ENCODE results near the gene EIF1AD. TPM values are rescaled to one million over a fixed set of nuclear protein-coding genes. Genes with fewer than 3 reads are reported as not detected.

The EIF1AD gene
- 37.6 to 53.5 TPM (median 39.8 TPM) in 5 replicates for total RNA-seq (2022; extraction: Qiagen RNA extraction; ENCODE audit: low read depth)

GRCh38 chr11:66001942-66002647 lies at the start of gene EIF1AD, which contains the start of gene BANF1:
TSS of gene EIF1AD (minus strand) at chr11:66002157. CDS start at chr11:66000389, 1,768 bp downstream.
TSS of gene BANF1 (plus strand) at chr11:66002503. CDS start at chr11:66003251, 748 bp downstream.

GRCh38 chr11:66048547-66049323 lies 46.8 kb upstream of the EIF1AD start, which contains the start of gene GAL3ST3:
TSS of gene GAL3ST3 (minus strand) at chr11:66049161. CDS start at chr11:66045415, 3,746 bp downstream.

DNA sequence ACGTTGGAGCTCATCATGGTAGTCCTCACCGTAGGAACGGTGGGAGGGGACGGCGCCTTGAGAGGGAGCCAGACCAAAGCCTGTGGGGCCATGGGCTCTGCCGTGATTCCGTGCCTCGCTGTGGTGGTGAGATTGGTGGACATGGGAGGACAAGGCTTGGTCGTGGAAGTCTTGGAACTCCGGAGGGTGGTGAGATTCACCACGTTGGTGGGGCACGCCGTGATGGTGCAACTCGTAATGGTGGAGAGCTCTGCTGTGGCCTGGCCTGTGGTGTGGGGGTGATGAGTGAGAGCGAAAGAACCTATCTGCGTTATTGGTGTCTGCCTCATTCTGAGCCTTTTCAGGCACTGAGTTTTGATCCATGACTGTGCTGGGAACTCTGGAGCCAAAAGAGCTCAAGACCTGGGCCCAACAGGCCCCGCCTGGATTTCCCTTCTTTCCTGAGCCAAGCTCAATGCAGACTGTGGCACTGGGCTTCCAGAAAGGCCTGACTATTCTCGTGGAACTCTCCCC lies 24.1 kb upstream of the EIF1AD start, which contains the start of gene CATSPER1:
CATSPER1 (minus strand) TSS at position 463 of the 513 bp plus-strand sequence; CDS start at position 363, 100 bp downstream.

GRCh38 chr11:66011785-66012303 lies 9.9 kb upstream of the EIF1AD start, which contains the start of gene CST6:
TSS of gene CST6 (plus strand) at chr11:66012008. CDS start at chr11:66012045, 37 bp downstream.

GRCh38 chr11:65961267-65962140 lies 40.5 kb downstream of the EIF1AD start, which contains the start of gene SART1:
TSS of gene SART1 (plus strand) at chr11:65961734. CDS start at chr11:65961781, 47 bp downstream.

Other genes starting within 250 kb of the EIF1AD start
- gene AP5B1, start 221.2 kb downstream of the EIF1AD start, total RNA-seq (2022; extraction: Qiagen RNA extraction; ENCODE audit: low read depth): 8.6 to 13.0 TPM (median 11.2 TPM) in 5 replicates
- gene OVOL1, start 215.1 kb downstream of the EIF1AD start, total RNA-seq (2022; extraction: Qiagen RNA extraction; ENCODE audit: low read depth): 0.02 to 0.08 TPM (median 0.06 TPM) in 3 of 5 replicates, not detected in the others
- gene SNX32, start 168.2 kb downstream of the EIF1AD start, total RNA-seq (2022; extraction: Qiagen RNA extraction; ENCODE audit: low read depth): 0.05 to 0.19 TPM (median 0.07 TPM) in 4 of 5 replicates, not detected in the other
- gene CFL1, start 144.0 kb downstream of the EIF1AD start, total RNA-seq (2022; extraction: Qiagen RNA extraction; ENCODE audit: low read depth): 1,786 to 2,400 TPM (median 2,293 TPM) in 5 replicates
- gene MUS81, start 141.7 kb downstream of the EIF1AD start, total RNA-seq (2022; extraction: Qiagen RNA extraction; ENCODE audit: low read depth): 25.0 to 36.6 TPM (median 33.2 TPM) in 5 replicates
- gene EFEMP2, start 129.4 kb downstream of the EIF1AD start, total RNA-seq (2022; extraction: Qiagen RNA extraction; ENCODE audit: low read depth): 0.71 to 1.1 TPM (median 0.85 TPM) in 5 replicates
- 0.10 TPM in 1 of 5 replicates, not detected in the others for gene CTSW, start 122.3 kb downstream of the EIF1AD start, total RNA-seq (2022; extraction: Qiagen RNA extraction; ENCODE audit: low read depth)
- gene FIBP, start 113.7 kb downstream of the EIF1AD start, total RNA-seq (2022; extraction: Qiagen RNA extraction; ENCODE audit: low read depth): 71.9 to 92.3 TPM (median 85.6 TPM) in 5 replicates
- gene CCDC85B, start 111.5 kb downstream of the EIF1AD start, total RNA-seq (2022; extraction: Qiagen RNA extraction; ENCODE audit: low read depth): 27.2 to 52.3 TPM (median 48.0 TPM) in 5 replicates
- 165 to 273 TPM (median 211 TPM) in 5 replicates for gene FOSL1, start 101.8 kb downstream of the EIF1AD start, total RNA-seq (2022; extraction: Qiagen RNA extraction; ENCODE audit: low read depth)
- 45.7 to 71.2 TPM (median 65.8 TPM) in 5 replicates for gene C11orf68, start 83.1 kb downstream of the EIF1AD start, total RNA-seq (2022; extraction: Qiagen RNA extraction; ENCODE audit: low read depth)
- 191 to 310 TPM (median 242 TPM) in 5 replicates for gene DRAP1, start 82.7 kb downstream of the EIF1AD start, total RNA-seq (2022; extraction: Qiagen RNA extraction; ENCODE audit: low read depth)
- gene TSGA10IP, start 56.7 kb downstream of the EIF1AD start, total RNA-seq (2022; extraction: Qiagen RNA extraction; ENCODE audit: low read depth): not detected in 5 replicates
- gene SART1, start 40.4 kb downstream of the EIF1AD start, total RNA-seq (2022; extraction: Qiagen RNA extraction; ENCODE audit: low read depth): 50.0 to 74.0 TPM (median 63.2 TPM) in 5 replicates
- gene BANF1, start 346 bp upstream of the EIF1AD start, total RNA-seq (2022; extraction: Qiagen RNA extraction; ENCODE audit: low read depth): 373 to 502 TPM (median 480 TPM) in 5 replicates
- gene CST6, start 9.9 kb upstream of the EIF1AD start, total RNA-seq (2022; extraction: Qiagen RNA extraction; ENCODE audit: low read depth): not detected in 5 replicates
- gene CATSPER1, start 24.3 kb upstream of the EIF1AD start, total RNA-seq (2022; extraction: Qiagen RNA extraction; ENCODE audit: low read depth): 1.2 to 2.0 TPM (median 1.3 TPM) in 5 replicates
- gene GAL3ST3, start 47.0 kb upstream of the EIF1AD start, total RNA-seq (2022; extraction: Qiagen RNA extraction; ENCODE audit: low read depth): not detected in 5 replicates
- 170 to 182 TPM (median 175 TPM) in 5 replicates for gene SF3B2, start 50.2 kb upstream of the EIF1AD start, total RNA-seq (2022; extraction: Qiagen RNA extraction; ENCODE audit: low read depth)
- 45.0 to 72.8 TPM (median 63.4 TPM) in 5 replicates for gene PACS1, start 68.1 kb upstream of the EIF1AD start, total RNA-seq (2022; extraction: Qiagen RNA extraction; ENCODE audit: low read depth)

Measured in A549 treated with CpdA at 1 μM for 4 hours (cell line).